Hematopoietic multipotent progenitor cell treated with erythropoietin and hydrocortisone succinate and interleukin-3 and kit ligand, for 8 days (in vitro differentiated cells): ENCODE data around the gene UBL4A.

Experiments used
- DNase-seq: peaks from one replicate; pipeline ENCODE4 v3.0.0-alpha.2; 2015

UBL4A gene

GRCh38 chrX:154460326-154460725, 26.1 kb downstream of the UBL4A start:
- DNase-seq: no peak

- DNase-seq: peak; percentile 6
Observed at GRCh38 chrX:154459832-154460231, 26.6 kb downstream of the UBL4A start.

GRCh38 chrX:154458954-154459778, 27.2 kb downstream of the UBL4A start:
- DNase-seq: peak; percentile 72

- peak; percentile 6 for DNase-seq
Observed at GRCh38 chrX:154458116-154458953, 28.1 kb downstream of the UBL4A start, which contains the start of gene PLXNA3. Gene PLXNA3, plus strand, starts transcription at chrX:154458281. Its CDS starts 1,903 bp downstream, at chrX:154460184.

- DNase-seq: peak; percentile 2
Observed at GRCh38 chrX:154457491-154458115, 28.8 kb downstream of the UBL4A start.

GRCh38 chrX:154452823-154453222, 33.6 kb downstream of the UBL4A start:
- no peak for DNase-seq

GRCh38 chrX:154450312-154450711, 36.1 kb downstream of the UBL4A start:
- no peak for DNase-seq

GRCh38 chrX:154449618-154450017, 36.8 kb downstream of the UBL4A start:
- DNase-seq: no peak

- no peak for DNase-seq
Observed at GRCh38 chrX:154448484-154448883, 37.9 kb downstream of the UBL4A start.

GRCh38 chrX:154446430-154446829, 40.0 kb downstream of the UBL4A start:
- no peak for DNase-seq

- DNase-seq: no peak
Observed at GRCh38 chrX:154445776-154446175, 40.6 kb downstream of the UBL4A start.

GRCh38 chrX:154444755-154445246, 41.6 kb downstream of the UBL4A start:
- no peak for DNase-seq

GRCh38 chrX:154443992-154444754, 42.2 kb downstream of the UBL4A start, which contains the start of gene FAM50A:
Gene FAM50A, plus strand, starts transcription at chrX:154444141. Its CDS starts 95 bp downstream, at chrX:154444236.
- peak; percentile 60 for DNase-seq

- no peak for DNase-seq
Observed at GRCh38 chrX:154443479-154443910, 42.9 kb downstream of the UBL4A start.

GRCh38 chrX:154441984-154442707, 44.3 kb downstream of the UBL4A start:
- no peak for DNase-seq

- DNase-seq: no peak
Observed at GRCh38 chrX:154441564-154441963, 44.9 kb downstream of the UBL4A start.

- DNase-seq: no peak
Observed at GRCh38 chrX:154440623-154441357, 45.6 kb downstream of the UBL4A start.

GRCh38 chrX:154439841-154440240, 46.6 kb downstream of the UBL4A start:
- DNase-seq: no peak

- DNase-seq: no peak
Observed at GRCh38 chrX:154437971-154438893, 48.2 kb downstream of the UBL4A start.
